ENCODE results near the gene HINFP.
"Not testable (repeated sequence)": the region's sequence is repeated elsewhere in the genome, so short reads cannot be mapped to it uniquely, and the experiment has no call there.

HINFP gene

GRCh38 chr11:119158467-119158866 lies 37.1 kb downstream of the HINFP start:
- DNase-seq = no peak

- no peak for DNase-seq
Observed at GRCh38 chr11:119160151-119160550, 38.8 kb downstream of the HINFP start.

DNA sequence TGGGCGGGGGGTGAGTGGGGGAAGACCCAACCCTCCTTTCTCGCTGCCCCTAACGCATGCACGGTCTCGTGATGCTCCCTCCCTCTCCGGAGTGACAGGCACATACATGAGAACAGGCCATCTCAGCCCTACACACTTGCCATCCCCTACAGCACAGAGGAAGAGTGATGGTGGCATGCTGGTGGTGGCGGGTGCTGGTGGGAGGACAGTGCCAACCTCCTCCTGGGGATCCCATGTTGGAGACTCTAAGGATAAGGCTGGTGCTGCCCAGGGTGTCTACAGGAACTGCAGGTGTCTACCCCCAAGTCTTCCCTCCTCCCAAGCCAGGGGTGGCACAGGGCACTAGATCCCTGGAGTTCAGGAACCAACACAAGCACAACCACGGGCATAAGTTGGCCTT lies 40.5 kb downstream of the HINFP start:
- DNase-seq = no peak

DNA sequence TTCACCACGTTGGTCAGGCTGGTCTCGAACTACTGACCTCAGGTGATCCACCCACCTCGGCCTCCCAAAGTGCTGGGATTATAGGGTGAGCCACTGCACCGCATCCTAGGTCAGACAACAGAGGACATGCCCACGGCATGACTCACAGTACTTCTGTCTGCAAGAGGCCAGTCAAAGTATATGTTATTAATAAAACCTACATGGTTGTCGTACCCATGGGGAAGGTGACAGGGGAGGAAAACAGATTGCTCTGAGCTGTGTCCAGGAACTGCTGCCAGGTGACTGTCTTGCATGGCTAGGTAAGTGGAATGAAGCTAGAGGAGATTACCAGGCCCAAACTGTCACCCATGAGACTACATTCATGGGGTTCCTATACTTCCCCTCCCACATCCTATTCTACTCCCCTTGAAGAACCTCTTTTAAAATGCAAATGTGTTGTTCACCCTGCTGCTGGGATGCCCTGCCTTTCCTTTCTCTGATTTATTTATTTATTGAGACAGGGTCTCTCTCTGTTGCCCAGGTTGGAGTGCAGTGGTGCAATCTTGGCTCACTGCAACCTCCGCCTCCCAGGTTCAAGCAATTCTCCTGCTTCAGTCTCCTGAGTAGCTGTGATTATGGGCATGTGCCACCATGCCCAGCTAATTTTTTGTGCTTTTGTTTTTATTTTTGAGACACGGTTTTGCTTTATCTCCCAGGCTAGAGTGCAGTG lies 45.1 kb downstream of the HINFP start:
- no peak for DNase-seq

- not testable (repeated sequence) for DNase-seq
Observed at GRCh38 chr11:119167077-119167458, 45.7 kb downstream of the HINFP start.

GRCh38 chr11:119167933-119168332 lies 46.6 kb downstream of the HINFP start:
- no peak for DNase-seq

- no peak for DNase-seq
Observed at GRCh38 chr11:119168471-119169281, 47.3 kb downstream of the HINFP start, which contains the start of gene NLRX1. TSS of gene NLRX1 (plus strand) at chr11:119168725. CDS start at chr11:119171404, 2,679 bp downstream.

DNA sequence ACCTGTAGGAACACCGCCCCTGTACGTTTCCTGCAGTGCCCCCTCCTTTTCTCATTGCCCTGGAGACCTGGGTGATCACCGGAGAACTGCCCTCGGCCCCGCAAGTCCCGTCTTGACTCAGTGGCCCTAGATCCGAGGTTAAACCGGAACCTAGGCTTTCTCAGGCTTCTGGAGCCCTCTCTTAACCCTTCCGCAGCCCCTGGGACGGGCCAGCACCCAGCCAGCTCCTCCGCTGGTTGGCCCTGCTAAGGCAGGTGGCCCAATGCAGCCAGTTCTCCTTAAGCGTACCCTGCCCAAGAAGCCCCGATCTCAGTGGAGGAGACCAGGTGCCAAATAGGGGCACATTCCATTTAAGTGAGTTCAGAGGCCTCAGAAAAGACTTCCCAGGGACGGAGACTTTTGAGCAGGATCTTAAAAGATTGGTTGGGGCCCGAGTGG lies 47.9 kb downstream of the HINFP start:
- no peak for DNase-seq

GRCh38 chr11:119172513-119172912 lies 51.1 kb downstream of the HINFP start:
- no peak for DNase-seq

DNA sequence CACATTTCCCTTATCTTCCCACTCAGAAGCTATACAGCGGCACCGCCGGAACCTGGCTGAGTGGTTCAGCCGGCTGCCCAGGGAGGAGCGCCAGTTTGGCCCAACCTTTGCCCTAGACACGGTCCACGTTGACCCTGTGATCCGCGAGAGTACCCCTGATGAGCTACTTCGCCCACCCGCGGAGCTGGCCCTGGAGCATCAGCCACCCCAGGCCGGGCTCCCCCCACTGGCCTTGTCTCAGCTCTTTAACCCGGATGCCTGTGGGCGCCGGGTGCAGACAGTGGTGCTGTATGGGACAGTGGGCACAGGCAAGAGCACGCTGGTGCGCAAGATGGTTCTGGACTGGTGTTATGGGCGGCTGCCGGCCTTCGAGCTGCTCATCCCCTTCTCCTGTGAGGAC lies 52.1 kb downstream of the HINFP start:
- DNase-seq = no peak

DNA sequence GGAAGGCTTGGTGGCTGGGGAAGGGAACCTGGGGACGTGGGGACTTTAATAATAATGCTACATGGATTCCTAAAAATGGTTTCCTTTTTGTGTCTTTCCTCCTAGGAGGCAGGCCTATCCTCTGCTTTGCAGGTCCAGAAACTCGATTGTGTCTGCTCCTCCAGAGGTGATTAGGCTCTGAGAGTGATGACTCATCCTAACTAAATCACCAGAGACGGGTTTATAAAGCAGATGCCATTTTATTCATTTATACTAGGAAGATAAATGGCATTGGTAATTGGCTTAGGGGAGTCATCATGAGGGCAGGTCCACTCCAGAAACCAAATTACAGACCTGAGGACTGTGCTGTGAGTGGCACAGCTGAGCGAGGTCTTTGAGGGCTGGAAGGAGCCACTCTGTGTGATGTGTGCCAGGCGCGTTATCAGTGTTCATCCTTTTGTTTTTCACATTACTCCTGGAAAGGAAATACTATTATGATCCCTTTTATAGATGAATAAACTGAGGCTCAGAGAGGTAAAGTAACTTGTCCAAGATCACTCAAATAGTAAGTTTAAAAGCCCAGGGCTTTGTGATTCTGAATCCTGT lies 54.2 kb downstream of the HINFP start:
- no peak for DNase-seq

DNA sequence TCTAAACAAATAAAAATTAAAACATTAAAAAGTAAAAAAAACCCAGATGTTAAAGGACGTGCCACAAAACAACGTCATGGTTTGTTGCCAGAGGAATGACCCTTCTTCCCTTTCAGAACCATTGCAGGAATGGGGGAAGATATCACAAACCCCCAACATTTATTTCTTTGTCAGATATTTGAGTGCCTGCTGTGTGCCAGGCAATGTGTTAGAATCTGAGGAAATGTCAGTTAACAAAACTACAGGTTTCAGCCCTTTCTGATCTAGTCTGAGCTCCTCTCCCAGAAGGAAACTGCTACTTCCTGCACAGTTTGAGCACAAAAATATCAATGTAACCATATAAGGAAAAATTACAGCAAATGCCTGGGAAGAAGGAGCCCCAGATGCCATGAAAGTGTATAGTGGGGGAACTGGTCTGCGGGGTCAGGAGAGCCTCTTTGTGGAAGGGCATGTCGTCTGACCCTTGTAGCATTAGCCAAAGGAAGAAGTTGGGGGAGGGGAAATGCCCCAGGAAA lies 56.8 kb downstream of the HINFP start:
- no peak for DNase-seq

- no peak for DNase-seq
Observed at GRCh38 chr11:119179342-119179741, 58.0 kb downstream of the HINFP start.

DNA sequence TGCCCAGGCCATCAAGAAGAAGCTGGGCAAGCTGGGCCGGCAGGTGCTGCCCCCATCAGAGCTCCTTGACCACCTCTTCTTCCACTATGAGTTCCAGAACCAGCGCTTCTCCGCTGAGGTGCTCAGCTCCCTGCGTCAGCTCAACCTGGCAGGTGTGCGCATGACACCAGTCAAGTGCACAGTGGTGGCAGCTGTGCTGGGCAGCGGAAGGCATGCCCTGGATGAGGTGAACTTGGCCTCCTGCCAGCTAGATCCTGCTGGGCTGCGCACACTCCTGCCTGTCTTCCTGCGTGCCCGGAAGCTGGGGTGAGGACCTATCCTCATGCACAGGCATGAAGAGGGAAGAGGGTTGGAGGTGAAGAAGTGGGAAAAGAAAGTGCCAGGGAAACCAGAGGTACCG lies 58.6 kb downstream of the HINFP start:
- no peak for DNase-seq

- no peak for DNase-seq
Observed at GRCh38 chr11:119180729-119181676, 59.6 kb downstream of the HINFP start.

DNA sequence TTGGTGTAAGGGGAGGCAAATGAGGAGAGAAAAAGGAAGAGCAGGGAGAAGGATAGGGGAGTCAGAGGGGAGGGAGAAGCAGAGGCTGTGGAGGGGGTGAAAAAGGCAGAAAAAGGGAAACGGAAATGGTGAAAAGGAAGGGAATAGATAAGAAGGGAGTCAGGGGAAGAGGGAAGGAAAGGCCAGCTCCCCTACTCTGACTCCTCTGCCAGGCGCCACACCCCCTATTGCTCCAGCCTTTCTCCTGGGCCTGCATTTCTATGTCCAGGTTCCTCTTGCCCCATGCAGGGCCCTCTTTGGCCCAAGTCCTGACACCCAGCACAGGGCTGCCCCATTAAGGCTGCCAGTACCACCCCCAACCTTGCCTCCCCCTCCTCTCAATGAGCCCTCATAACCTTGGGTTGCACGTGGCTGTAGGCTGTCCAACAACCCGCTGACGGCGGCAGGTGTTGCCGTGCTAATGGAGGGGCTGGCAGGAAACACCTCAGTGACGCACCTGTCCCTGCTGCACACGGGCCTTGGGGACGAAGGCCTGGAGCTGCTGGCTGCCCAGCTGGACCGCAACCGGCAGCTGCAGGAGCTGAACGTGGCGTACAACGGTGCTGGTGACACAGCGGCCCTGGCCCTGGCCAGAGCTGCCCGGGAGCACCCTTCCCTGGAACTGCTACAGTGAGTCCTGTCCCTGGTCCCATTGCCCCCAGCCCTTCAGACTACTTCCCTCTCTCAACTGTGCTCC lies 60.5 kb downstream of the HINFP start:
- DNase-seq = no peak

- not testable (repeated sequence) for DNase-seq
Observed at GRCh38 chr11:119184399-119184798, 63.0 kb downstream of the HINFP start.

All from SIG-M5 (cell line).